GM19324 (cell line): ENCODE results near the gene SYTL5.

Experiments
- ATAC-seq: cut with Tn5 transposase; IDR thresholded peaks from one replicate; pipeline ENCODE4 v1.9.1; 2021; ENCODE audit warnings: mild to moderate bottlenecking, moderate library complexity; ENCODE audit not compliant: unreplicated experiment, low FRiP score

The SYTL5 gene

GRCh38 chrX:38018766-38019425 lies 12.5 kb downstream of the SYTL5 start:
- ATAC-seq = no peak

- ATAC-seq = no peak
Observed at GRCh38 chrX:38028300-38028699, 21.9 kb downstream of the SYTL5 start.

DNA sequence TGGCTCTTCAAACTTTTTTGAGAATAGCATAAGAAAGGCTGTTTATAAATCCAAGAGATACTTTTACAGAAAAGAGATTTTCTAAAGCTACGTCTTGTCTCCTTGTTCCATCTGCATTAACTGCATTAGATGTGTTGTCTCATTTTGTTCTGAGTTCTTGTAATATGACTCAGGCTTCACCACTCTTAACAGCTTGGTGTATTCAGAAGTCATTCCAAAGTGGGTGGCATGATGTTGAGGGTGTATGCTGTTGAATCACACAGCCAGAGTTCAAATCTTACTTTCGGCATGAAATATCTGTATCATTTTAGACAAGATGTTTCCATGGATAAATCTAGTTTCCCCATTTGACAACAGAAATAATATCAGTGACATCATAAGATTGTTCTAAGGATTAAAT lies 30.1 kb downstream of the SYTL5 start:
- ATAC-seq = no peak

DNA sequence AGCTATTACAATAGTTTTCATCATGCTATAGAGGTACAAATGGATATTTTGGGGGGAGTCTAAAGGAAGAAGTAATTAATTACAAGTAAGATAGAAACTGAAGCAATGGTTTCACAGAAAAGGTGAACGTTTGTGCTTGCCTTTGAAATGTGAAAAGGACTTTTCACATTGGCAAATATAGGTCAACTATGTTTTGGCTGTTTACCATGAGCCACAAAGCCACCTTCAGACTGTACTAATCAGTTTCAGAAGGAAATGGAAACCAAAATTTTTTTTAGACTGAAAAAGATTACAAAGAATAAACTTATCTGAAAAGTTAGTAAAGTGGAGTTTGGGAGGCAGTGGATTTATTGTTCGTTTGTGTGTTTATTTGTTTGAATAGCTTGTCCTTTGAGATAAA lies 32.1 kb downstream of the SYTL5 start:
- ATAC-seq = no peak

DNA sequence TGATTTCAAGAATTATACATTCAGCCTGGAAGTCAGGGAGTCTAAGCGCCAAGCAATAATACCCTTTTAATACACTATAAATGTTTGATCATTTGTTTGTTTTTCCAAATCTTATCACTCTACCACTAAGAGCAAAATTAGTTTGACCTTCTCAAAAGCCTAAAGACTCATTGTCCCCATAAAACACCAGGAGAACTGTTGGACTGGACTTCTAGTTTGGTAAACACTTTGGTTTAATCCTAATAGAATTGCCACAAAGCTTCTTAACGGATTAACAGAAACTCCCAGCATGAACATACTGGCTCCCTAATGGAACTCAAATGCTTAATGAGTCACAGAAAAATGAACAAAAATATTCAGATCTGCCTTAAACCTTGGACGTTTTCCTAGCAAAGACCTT lies 34.9 kb downstream of the SYTL5 start:
- no peak for ATAC-seq

GRCh38 chrX:38044701-38045100 lies 38.3 kb downstream of the SYTL5 start:
- ATAC-seq = no peak

- ATAC-seq = no peak
Observed at GRCh38 chrX:38045538-38046096, 39.3 kb downstream of the SYTL5 start.

DNA sequence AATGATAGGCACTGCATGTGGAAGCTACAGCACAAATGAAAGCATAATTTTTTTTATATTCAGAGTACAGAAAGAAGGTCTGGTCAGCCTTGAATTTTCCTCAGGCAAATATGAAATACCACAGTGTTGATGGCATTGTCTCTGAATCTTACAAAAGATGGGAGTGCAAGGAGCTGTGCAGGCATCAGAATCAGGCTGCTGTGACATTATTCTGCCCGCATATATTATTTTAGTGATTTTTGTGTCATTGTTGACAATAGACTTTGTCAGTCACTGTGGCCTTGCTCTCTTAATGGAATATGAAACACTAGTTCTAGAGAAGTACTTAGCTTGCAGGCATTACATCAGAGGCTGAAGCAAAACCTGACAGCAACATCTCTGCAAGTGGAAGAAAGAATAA lies 42.5 kb downstream of the SYTL5 start:
- ATAC-seq = no peak

DNA sequence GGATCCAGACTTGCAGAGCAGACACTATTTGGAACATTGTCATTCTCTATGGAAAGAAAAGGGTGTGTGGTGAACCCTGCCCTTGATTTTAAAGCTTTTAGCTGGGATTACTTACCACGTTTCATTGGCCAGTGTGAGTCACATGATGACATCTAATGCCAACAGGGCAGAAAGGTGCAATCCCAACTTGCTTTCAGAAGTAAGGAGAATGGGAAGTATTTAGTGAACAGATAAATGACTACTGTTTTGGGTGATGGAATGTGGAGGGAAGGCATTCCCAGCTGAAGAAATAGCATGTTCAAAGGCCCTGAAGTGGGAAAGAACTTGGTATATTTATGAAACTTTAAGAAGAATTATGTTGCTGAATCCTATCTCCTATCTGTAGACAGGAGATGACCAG lies 44.5 kb downstream of the SYTL5 start:
- ATAC-seq = no peak

GRCh38 chrX:38052096-38052495 lies 45.7 kb downstream of the SYTL5 start:
- ATAC-seq = no peak

- ATAC-seq = no peak
Observed at GRCh38 chrX:38055170-38055847, 49.0 kb downstream of the SYTL5 start.

- no peak for ATAC-seq
Observed at GRCh38 chrX:38060331-38060878, 54.1 kb downstream of the SYTL5 start.

DNA sequence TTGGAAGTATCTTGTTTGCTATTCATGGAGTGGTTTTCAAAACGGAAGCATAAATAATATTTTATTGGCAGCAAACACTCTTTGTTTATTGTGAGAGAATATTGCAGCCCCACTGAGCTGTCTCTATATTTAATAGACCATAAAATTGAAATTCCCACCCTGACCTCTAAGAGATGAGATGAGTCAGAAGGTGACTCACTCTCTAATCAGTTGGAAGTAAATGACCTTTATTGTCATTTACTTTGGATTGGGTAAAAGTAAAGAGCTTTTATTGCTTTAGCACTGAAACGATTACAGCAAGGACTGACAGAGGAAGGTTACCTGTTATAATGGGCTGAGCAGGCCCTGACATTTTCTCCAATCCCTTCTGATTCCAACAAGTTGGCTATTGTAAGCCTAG lies 55.0 kb downstream of the SYTL5 start:
- no peak for ATAC-seq

DNA sequence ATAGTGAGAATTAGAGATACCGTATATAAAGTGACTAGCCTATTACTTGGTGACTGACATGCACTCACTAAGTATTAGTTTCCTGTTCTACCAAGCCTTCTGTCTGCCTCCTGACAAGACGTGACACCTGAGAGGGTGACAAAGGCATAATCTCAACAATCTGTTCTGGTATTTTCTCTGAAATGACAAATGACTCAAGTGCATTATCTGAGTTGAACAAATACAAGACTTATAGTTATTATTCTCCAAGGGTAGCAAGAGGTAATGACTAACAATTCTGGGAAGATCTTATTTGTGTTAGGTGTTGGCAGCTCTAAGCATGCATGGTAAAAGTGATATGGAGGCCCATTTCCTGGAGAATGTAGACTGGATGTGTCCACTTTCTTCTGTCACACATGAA lies 60.6 kb downstream of the SYTL5 start:
- no peak for ATAC-seq

DNA sequence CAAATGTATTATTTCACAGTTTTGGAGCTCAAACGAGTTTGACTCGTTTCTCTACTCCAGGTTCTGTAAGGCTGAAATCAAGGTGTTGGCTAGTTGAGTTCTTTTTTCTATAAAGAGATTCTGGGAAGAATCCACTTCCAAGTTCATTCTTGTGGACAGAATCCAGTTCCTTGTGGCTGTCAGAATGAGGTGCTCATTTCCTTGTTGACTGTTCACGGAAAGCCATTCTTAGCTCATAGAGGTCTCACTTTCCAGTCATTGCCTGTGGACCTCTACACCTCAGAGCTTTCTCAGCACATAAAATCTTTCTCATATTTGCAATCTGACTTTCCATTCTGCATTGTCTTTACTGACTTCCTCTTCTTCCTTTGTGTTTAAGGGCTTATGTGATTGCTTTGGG lies 62.9 kb downstream of the SYTL5 start:
- no peak for ATAC-seq

DNA sequence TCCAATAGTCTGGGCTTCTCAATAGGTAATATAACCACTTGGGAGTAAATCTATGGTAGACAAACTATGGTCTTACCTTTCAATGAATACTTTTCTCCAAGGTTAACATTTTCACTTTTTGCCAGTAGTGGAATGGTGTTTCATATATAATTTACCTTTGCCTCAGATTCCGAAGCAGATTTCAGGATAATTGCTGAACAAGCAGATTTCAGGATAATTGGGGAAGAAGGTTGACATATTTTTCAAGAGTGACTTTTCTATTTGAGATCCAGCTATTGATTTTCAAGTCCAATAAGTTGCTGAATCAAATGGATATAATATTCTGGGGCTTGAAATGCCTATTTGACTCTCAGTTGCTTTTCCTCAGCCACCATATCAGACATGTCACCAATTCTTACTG lies 63.6 kb downstream of the SYTL5 start:
- ATAC-seq = no peak

DNA sequence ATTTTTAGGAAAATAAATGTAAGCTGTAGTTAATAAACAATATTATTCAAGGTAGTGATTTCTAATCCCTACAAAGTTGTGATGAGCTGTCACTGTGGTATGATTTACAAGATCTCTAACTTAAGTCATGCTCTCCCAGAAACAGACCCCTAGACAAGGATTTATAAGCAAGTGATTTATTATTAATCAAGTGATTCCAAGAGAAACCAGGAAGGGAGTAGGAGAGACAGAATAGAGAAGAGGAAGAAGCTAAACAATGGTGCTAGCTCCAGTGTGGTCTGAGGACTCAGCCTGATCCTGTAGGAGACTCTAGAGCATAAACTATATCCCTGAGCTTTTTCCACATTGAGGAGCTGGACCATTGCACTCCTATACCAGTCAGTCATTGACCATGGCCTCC lies 73.1 kb downstream of the SYTL5 start:
- ATAC-seq = no peak

DNA sequence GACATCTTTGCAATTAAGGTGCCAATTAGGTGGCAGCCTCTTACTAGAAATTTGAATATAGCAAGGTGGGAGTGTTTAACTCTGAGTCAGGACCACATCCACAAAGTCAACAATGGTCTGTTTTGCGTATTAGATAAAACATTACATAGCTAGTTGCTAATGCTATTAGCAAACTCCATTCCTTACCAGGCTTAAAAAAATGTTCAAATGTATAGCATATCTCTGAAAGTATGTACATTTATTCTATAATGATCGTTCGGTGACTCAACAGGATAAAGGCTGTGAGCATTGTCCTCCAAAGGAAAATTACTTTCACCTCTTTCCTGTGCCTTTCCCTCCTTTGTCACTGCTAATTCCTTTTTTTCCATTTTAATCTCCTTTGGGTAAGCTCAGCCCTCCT lies 74.5 kb downstream of the SYTL5 start:
- ATAC-seq = no peak

- ATAC-seq = no peak
Observed at GRCh38 chrX:38081909-38082308, 75.6 kb downstream of the SYTL5 start.

DNA sequence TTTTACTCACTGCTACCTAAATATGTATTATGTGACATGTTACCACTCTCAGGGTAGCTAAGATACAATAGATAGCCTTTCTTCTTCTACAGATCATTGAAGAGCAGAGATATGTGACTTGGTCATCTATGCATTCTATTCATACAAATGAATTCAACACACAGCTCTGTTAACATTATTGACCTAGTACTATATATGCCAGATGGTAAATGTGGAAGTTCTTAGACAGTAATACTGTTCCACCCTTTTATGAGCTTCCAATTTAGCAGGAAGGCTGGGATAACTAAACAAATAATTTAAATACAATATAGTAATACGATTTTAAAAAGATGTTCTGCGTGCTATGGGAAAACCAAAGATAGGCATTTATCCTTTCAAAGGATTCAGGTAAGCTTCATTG lies 76.0 kb downstream of the SYTL5 start:
- no peak for ATAC-seq

GRCh38 chrX:38085813-38086212 lies 79.5 kb downstream of the SYTL5 start:
- no peak for ATAC-seq
